ENCODE measurements around the gene NEURL1.

DNA sequence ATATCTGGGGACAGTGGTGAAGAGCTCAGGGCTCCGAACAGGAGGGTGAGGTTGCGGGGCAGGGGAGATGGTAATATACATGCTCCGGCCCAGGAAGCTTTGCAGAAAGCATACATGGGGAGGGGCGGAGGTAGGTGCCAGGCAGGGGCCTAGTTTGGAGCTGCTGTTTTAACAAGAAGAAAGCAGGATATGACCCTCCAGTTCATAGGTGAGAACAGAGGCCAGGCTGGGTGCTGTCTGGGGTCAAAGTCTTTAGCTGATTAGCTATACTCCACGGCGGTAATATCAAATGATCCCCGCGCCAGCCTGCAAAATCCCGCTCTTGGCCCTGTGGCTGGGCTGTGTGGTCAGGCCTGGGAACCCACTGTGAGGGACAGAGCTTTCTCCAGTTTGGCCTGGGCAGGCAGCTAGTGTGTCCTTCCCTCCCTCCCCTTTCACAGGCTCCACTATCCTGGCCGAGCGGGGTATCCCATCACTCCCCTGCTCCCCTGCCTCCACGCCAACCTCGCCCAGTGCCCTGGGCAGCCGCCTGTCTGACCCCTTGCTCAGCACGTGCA, 95.6 kb downstream of the NEURL1 start:
- TF ChIP-seq, protein P1, sequence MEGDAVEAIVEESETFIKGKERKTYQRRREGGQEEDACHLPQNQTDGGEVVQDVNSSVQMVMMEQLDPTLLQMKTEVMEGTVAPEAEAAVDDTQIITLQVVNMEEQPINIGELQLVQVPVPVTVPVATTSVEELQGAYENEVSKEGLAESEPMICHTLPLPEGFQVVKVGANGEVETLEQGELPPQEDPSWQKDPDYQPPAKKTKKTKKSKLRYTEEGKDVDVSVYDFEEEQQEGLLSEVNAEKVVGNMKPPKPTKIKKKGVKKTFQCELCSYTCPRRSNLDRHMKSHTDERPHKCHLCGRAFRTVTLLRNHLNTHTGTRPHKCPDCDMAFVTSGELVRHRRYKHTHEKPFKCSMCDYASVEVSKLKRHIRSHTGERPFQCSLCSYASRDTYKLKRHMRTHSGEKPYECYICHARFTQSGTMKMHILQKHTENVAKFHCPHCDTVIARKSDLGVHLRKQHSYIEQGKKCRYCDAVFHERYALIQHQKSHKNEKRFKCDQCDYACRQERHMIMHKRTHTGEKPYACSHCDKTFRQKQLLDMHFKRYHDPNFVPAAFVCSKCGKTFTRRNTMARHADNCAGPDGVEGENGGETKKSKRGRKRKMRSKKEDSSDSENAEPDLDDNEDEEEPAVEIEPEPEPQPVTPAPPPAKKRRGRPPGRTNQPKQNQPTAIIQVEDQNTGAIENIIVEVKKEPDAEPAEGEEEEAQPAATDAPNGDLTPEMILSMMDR (conservative IDR thresholded peaks at IDR 0.05) = no peak
- TF ChIP-seq EZH2 (IDR thresholded peaks at IDR 0.05; ENCODE audit: low read depth) = no peak
